Bone marrow (tissue), 2 donors: ENCODE results near the gene PSMC2.
A peak's percentile ranks its signal among the peaks of the same experiment; 100 is the strongest.

Experiments used
- DNase-seq, 2 donors: peaks; one replicate each; lab custom pipeline; 2025; lab: John Stamatoyannopoulos, UW

The PSMC2 gene

DNA sequence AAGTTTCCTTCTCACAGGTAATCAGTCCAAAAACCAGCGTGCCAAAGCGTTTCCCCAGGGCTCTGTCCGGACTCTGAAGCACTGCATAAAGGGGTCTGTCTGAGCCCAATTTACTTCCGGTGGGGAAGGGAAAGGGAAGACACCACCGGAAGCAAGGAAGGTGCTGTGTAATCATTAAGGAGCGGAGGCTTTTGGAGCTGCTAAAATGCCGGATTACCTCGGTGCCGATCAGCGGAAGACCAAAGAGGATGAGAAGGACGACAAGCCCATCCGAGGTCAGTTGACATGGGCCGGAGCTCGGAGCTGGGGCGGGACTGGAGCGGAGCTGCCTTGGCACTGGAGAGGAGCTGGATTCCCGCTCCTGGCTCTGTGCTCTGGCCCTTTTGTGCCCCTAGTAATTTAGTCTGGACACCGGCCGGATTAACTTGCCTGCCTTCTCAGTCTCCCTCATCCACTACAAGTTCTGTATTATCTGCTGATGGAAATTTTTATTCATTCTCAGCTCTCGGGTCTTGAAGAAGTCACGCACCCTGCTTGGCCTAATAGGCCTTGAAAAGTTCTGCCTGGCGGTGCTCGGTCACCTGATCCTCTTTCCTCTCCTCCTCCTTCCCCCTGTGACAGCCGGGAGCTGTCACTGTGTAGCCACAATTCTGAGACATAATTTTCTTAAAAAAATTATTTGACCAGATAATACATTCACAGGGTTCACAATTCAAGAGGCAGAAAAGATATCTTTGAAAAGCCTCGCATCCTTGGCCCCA lies at the start of gene PSMC2:
TSS of gene PSMC2 (plus strand) at position 137 of the 761 bp plus-strand sequence. CDS start at position 206, 69 bp downstream.
- peak; percentile 78 to 83 for DNase-seq

DNA sequence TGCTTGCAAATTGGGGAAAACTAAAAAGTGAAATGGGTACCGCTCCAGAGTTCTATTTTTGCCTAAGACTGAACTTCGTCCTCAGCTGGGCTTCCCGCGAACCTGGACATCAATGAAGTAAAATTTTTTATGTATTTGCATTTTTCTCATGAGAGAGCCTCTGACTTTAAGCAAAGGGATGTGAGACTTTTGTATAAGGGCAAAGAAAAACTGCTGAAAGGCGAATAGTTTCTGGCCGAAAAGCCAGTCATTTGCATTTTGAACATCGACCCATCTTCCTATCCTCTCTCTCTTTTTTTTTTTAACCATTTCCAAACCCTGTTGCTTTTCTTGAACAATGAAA lies 49.6 kb upstream of the PSMC2 start:
- DNase-seq = no peak

DNA sequence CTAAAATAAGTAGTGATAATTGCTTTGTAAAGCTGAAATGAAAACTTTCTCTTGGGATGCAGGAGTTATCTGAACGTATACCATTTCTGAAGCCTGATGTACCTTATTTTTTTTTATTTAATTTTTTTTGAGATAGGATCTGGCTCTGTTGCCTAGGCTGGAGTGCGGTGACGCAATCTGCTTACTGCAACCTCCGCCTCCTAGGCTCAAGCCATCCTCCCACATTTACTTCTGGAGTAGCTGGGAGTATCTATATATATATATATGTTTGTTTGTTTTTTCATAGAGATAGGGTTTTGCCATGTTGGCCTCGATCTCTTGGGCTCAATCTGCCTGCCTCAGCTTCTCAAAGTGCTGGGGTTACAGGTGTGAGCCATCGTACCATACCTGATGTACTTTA lies 47.8 kb upstream of the PSMC2 start:
- DNase-seq = no peak

DNA sequence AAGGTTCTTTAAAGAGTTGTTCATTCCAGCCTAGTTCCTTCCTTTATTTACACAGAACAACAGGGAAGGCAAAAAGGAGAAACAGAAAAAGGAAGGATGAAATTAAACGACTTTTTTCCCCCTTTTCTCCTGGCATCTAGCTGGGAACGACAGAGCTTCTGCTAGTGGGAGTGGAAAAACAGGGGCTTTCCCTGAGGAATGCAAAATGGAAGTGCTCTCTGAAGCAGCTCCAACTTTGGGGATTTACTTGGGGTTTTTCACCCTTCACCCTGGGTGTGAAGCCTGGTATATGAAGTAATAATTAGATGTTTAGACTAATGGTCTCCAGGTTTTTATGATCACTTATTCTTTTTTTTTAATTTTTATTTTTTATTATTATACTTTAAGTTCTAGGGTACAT lies 46.0 kb upstream of the PSMC2 start:
- no peak for DNase-seq

DNA sequence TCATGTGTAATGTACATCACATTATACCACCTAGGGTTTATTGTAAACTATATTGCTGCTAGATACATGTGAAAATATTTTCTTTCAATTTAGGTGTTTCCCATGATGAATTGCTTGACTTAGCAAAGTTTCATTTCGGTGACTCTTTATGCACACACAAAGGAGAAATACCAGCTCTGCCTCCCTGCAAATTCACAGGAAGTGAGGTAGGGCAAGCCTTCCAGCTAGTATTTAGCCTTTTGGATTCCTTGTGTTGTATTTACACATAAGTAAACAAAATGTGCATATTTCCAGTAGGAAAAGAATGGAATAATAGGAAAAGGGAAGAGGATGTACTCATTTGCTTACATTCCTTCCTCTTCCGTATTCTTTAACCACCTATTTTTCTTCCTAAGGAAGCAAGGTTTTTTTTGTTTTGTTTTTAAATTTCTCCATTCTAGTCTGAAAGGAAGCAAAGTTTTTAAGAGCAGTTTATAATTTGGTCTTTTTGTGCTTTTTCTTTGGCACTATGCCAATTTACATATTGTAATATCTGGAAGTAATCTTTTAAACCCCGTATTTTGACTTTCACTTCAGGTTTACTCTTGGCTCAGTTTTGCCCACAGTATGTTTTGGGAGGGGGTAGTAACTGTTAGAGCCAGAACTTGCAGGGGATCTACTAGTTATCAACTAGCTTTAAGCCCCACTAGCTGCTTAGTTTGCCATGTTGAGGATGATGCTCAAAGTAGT lies 39.8 kb upstream of the PSMC2 start:
- no peak for DNase-seq

DNA sequence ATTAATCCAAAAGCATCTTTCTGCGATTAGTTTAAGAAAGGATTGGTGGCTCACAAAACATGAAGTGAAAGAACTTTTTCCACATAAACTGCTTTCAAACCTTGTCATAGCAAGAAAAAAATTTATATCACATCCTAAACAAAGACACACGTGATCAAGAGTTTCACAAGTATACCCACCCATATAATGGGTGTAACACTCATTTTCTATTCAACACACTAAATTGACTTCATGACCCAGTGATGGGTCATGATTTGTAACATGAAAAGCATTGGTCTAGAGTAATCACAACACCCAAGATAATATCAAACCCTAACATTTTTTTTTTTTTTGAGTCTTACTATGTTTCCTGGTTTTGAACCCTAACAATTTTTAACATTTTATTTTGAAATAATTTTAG lies 32.6 kb upstream of the PSMC2 start:
- no peak for DNase-seq

DNA sequence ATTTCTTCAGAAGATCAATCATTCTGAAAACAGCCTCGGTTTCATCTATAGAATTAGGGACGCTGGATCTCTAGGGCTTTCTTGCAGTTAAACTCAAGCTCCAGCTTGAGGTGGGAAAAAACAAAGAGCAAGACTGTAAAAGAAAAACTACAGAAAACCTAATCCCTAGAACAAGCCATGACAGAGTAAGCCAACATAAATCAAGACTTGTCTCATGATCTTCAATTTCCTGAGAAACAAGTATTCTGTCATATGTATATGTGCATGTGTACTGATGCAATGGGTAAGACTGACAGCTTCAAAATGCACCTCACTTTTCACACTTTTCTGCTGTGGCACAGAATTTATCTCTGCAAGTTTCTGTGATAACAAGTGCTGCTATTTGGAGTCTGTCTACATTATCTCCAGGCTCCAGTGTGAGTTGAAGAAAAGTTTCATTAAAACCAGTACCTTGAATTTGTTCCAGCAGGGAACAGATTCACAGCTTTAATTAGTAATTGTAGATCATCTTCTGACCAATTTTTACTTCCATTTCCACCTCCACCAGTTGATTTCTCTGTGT lies 31.0 kb upstream of the PSMC2 start:
- DNase-seq = no peak

DNA sequence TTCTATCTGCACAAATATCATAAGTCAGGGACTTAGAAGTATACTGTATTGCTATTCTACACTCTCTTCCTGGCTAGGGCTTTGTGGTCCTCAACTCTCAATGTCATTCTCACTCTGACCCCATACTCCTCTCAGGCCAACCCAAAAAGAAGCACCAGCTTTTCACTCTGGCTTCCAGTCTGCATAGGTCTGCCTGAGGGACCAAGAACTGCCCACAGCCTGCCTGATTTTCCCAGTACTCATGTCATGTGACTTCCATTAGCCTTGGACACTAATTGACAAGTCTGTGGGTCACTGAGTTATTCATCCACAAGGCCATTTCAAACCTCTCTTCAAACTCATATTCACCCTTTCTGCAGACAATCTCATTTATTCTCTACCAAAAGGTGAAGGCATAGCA lies 30.4 kb upstream of the PSMC2 start:
- no peak for DNase-seq

DNA sequence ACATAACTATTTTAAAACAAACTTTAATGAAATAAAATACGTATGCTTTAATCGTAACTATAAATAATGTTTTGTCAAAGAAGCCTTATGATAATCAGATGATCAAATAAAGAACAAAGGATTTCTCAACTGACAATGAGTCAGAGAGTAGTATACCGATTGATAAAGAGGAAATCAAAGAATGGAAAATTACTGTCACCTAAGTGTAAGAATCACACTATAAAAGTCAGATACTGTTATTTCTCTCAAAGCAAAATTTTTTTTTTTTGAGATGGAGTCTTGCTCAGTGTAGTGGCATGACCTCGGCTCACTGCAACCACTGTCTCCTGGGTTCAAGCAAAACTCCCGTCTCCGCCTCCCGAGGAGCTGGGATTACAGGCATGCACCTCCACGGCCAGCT lies 21.7 kb upstream of the PSMC2 start:
- DNase-seq = no peak

DNA sequence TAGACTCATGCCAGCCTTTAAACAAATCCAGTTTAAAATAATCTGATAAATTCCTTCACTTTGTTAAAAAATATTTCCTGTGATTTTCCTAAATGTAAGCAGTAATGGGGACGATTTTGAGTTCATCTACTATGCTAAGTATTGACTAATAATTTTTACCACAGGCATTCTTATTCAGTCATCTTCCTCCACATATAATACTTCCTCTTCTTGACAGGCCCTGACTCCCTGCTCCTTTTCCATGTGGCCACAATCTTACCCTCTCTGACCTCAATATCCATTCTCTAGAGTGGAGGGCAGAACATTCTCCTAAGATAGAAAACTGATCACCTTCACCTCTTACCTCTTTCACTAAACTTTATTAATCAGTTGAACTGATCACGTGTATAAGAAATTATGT lies 10.7 kb upstream of the PSMC2 start:
- DNase-seq = no peak

DNA sequence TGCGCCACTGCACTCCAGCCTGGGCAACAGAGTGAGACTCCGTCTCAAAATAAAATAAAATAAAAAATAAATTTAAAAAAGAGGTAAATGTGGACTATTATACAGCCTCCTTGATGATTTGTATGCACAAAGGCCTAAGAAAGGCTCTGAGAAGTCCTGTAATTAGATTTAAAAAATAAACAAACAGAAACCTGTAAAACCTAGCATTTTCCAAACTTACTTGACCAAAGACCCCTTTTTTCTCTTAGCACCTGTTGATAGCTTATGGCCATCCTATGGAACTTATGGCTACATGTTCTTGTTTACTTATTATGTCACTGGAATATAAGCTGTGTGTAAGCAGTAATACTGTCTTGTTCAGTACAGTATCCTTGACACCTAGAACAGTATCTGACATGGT lies 8.6 kb upstream of the PSMC2 start:
- DNase-seq = no peak

DNA sequence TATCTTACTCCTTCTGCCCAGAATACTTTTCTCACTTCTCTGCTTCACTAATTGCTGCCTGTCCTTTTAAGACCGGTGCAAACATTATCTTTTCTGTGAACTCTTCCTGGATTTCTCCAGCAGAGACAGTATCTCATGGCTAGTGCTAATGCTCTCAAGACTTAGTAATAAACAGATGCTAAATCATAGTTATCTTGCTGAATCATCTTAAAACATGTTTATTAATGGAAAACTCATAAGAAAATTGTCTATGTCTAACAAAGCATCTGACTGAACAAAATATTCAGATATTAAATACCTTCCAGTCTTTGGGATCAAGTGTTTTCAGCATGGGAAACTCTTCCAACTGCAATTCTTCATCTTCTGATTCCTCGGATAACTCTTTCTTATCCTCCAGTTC lies 6.0 kb upstream of the PSMC2 start:
- no peak for DNase-seq

DNA sequence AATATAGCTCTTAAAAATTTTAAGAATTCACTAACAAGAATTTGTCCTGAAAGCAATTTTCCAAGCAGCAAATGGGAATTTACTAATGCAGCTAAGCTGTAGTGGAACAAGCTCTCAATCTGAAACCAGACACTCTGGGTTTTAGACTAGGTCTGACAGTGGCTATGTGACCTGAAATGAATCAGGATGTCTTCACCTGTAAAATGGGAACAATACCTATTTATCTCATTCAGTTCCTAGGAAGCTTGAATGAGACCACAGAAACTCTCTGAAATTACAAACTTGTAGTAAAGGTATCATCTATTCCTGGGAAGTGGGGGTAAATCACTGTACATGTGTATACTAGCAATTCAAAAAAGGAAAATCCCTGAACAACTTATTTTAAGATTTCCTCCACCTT lies 4.1 kb upstream of the PSMC2 start:
- DNase-seq = no peak

DNA sequence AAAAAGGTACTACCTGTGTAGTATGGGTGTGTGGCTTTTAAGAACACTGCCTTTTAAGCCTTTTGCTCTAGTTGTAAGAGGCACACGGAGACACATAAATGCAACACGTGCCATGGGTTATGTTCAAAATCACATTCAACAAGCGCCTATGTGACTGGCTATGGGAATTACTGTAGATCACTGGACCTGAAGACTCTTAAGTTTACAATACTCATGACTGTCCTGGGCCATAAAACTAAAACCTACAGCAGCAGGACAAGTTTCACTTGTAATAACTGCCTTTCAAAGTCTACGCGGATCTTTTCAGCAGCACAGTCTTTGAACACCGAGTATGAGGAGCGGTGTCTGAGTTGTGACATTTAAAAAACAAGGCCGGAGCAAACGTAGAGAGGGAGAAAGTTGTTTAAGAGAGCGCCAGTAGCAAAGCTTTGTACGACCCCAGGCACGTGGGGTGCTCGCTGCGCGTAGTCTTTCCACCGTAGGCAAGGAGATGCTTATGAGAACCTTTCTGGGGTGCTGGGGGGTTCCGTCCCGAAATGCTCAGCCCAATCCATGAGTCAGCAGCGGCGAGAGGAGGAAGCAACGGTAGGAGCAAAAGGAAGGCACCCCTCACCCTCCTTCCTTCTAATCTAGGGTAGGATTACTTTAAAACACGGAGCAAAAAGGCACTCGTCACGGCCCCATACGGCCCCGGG lies 3.5 kb upstream of the PSMC2 start:
- DNase-seq = peak in 1 of 2 donors; percentile 60

DNA sequence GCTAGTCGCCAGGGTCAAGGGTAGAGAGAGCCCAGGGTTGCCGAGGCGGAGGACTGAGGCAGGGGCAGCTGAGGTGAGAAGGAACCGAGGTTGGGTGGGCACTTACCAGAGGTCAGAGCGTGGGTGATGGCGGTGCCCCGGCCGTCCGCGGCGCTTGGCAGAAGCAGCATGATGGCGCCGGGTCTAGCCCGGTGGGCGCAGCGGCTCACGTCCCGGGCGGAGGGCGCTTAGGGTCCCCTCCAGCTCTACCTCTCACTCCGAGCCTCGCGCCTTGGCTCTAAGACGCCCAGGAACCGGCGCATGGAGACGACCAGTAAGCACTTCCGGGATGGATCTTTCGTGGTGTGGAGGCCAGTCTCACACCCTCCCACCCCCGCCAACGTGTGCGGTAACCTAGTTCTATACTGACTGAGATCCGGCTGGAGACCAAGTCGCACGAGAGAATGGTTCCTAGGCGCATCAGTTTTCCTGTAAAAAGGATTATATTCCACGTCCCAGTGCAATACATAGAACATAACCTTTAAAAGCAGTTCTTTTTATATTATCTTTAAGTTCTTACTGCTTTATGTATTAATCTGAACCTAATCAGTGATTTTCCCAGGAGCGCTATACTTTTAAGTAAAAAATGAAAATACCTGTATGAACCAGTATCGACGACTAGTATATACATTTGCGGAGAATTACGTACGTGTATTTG lies 2.8 kb upstream of the PSMC2 start, which contains the start of gene DNAJC2:
TSS of gene DNAJC2 (minus strand) at position 315 of the 697 bp plus-strand sequence. CDS start at position 170, 145 bp downstream.
- DNase-seq = peak; percentile 44 to 92

DNA sequence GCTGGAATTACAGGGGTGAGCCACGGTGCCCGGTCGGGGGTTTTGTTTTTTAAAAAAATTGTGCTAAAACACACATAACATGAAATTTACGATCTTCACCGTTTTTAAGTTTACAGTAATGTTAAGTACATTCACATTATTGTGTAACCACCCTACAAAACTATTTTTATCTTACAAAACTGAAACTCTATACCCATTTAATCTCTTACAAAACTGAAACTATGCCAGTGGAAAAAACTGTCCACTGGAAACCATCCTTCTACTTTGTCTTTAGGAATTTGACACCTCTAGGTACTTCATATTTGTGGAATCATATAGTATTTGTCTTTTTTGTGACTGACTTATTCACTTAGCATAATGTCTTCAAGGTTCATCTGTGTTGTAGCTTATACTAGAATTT lies 1.0 kb upstream of the PSMC2 start:
- no peak for DNase-seq

DNA sequence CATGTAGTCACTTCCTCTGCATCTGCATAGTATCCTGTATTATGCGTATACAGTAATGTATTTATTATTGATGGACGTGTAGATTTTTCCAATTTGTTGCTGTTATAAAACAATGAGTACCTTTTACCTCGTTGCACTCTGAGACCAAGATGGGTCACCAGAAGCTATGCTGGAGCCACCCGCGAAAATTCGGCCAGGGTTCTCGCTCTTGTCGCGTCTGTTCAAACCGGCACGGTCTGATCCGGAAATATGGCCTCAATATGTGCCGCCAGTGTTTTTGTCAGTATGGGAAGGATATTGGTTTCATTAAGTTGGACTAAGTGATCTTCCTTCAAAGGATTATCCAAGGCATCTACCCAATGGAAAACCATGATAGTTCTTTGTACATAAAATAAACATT lies 1.0 kb downstream of the PSMC2 start:
- DNase-seq = no peak

DNA sequence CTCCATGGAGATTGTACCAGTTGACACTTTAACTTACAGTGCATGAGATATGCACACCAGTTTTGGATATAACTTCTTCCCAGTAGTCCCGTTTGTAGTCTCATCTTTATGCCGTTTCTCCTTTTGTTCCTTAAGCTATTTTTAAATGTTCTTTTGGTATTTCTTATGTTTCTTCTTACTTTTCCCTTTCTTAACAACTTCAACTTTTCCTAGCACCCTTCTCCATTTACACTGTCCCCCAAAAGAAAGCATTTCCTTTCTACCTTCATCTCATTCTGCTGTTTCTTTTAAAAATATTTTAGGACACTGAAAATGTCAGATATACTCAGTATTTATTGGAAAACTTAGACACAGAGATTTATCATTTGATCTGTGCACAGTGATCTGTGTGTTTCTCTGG lies 1.5 kb downstream of the PSMC2 start:
- no peak for DNase-seq

DNA sequence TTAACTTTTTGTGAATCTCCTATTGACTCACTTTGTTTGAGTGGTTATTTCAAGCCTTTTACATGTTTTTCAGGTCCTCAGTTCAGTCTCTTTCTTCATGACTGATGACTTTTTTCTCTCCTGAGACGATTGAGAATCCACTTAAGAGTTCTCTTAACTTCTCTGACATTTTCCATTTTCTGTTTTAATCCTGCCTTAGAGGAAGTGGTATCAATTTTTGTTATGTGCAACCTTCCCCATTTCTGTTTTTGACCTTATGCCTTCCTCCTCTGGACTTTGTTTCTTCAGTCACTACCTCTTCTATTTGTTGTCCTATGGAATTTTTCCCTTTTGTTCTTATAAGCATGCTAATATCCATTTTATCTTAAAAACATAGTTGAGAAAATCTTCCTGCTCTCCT lies 2.4 kb downstream of the PSMC2 start:
- DNase-seq = no peak

DNA sequence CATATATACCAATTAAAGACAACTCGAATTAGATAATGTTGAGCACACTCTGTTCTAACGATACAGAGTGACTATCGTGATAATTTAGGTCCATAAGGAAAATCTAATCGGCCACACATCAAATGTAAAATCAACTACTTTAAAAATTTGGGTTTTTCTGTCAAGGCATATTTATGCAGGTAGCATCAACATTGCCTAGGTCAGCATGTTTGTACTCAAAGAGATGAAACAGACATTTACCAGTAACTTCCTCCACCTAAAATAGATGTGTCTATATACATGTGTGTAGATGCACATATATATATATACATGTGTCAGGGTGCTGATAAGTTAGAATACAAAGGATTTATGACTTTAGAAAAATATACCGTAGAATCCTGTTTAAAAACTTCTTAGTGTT lies 22.0 kb downstream of the PSMC2 start:
- DNase-seq = no peak

DNA sequence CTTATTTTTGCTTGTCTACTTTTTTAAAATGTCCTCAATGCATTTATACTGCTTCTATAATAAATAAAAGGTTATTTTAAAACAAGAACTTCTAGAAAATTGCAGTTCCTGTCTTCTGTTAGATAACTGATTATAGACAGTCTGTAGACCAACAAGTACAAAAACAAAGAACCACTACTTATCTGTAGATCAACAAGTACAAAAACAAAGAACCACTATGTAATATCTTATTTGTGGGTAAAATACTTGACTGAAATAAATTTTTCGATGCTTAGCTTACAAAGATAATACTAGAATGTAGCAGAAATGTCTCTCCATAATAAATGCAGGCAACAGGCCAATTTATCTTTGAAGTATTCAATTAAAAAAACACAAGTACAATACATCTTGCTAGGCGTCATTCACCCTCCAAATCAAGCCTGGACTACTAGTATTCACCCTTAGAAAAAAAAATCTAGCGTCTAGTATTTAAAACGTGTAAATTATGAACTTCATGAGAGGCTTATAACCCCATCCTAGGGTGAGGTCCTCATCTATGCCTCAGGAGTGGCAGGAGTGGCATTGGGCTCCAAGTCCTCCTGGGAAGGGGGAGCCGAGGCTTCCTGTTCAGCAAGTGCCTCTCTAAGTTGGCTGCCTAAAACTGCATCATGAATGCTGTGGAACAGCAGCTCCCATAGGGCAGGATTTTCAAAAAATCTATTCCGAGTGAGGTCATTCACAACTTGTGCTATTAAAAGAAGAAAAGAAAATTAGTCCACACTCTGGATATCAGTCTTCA lies 26.6 kb downstream of the PSMC2 start:
- DNase-seq = no peak
